Ecto neural progenitor cell (in vitro differentiated cells): ENCODE measurements around the gene MGAT3.
"Not testable (repeated sequence)": the region's sequence is repeated elsewhere in the genome, so short reads cannot be mapped to it uniquely, and the experiment has no call there.

Source experiments
- DNase-seq: peaks from one replicate; pipeline ENCODE4 v3.0.0-alpha.2; 2018; ENCODE audit warnings: low spot score

The MGAT3 gene

GRCh38 chr22:39456522-39457197, at the start of gene MGAT3:
Gene MGAT3, plus strand, starts transcription at chr22:39457012. Its CDS starts 30,336 bp downstream, at chr22:39487348.
- DNase-seq, result peak; percentile 63

- DNase-seq, result no peak
Observed at GRCh38 chr22:39408173-39408572, 48.6 kb upstream of the MGAT3 start.

GRCh38 chr22:39408807-39409206, 48.0 kb upstream of the MGAT3 start:
- no peak for DNase-seq

- no peak for DNase-seq
Observed at GRCh38 chr22:39409516-39410029, 47.2 kb upstream of the MGAT3 start.

- no peak for DNase-seq
Observed at GRCh38 chr22:39410264-39410663, 46.5 kb upstream of the MGAT3 start.

GRCh38 chr22:39411828-39412365, 44.9 kb upstream of the MGAT3 start:
- DNase-seq, result not testable (repeated sequence)

- DNase-seq, result not testable (repeated sequence)
Observed at GRCh38 chr22:39413204-39413603, 43.6 kb upstream of the MGAT3 start.

GRCh38 chr22:39414377-39414776, 42.4 kb upstream of the MGAT3 start:
- no peak for DNase-seq

GRCh38 chr22:39414886-39415285, 41.9 kb upstream of the MGAT3 start:
- no peak for DNase-seq

GRCh38 chr22:39415506-39415905, 41.3 kb upstream of the MGAT3 start:
- DNase-seq, result no peak

- no peak for DNase-seq
Observed at GRCh38 chr22:39416319-39416718, 40.5 kb upstream of the MGAT3 start.

- no peak for DNase-seq
Observed at GRCh38 chr22:39417641-39418040, 39.2 kb upstream of the MGAT3 start.

- DNase-seq, result no peak
Observed at GRCh38 chr22:39418696-39419095, 38.1 kb upstream of the MGAT3 start.

- DNase-seq, result no peak
Observed at GRCh38 chr22:39419096-39419495, 37.7 kb upstream of the MGAT3 start.

- no peak for DNase-seq
Observed at GRCh38 chr22:39419911-39420310, 36.9 kb upstream of the MGAT3 start.

- no peak for DNase-seq
Observed at GRCh38 chr22:39421691-39422090, 35.1 kb upstream of the MGAT3 start.

GRCh38 chr22:39422101-39422500, 34.7 kb upstream of the MGAT3 start:
- DNase-seq, result no peak

GRCh38 chr22:39422721-39423120, 34.1 kb upstream of the MGAT3 start:
- DNase-seq, result no peak

- DNase-seq, result no peak
Observed at GRCh38 chr22:39423976-39424375, 32.8 kb upstream of the MGAT3 start.

- no peak for DNase-seq
Observed at GRCh38 chr22:39426380-39427043, 30.3 kb upstream of the MGAT3 start.

- no peak for DNase-seq
Observed at GRCh38 chr22:39427751-39428596, 28.8 kb upstream of the MGAT3 start.

GRCh38 chr22:39428597-39429071, 28.2 kb upstream of the MGAT3 start:
- peak; percentile 78 for DNase-seq
